ENCODE results near the gene XIST. TPM values are rescaled to one million over a fixed set of nuclear protein-coding genes. Genes with fewer than 3 reads are reported as not detected.
"Not testable (repeated sequence)": the region's sequence is repeated elsewhere in the genome, so short reads cannot be mapped to it uniquely, and the experiment has no call there.

The XIST gene
- total and polyA plus RNA-seq, 10 of the 15 experiments (the other 5 are each of a cell fraction or from before 2014, with no cell fraction given), result 39.1 to 787 (median 91.3) TPM

- H3K27ac ChIP-seq (ENCODE audit: control insufficient read depth, insufficient read depth); in situ Hi-C loops (cut with MboI); RAD21 ChIA-PET (ENCODE audit: unreplicated experiment); H3K4me1 ChIP-seq (ENCODE audit: control insufficient read depth, insufficient read depth, low read length); ATAC-seq; H3K79me2 ChIP-seq (ENCODE audit: control insufficient read depth, insufficient read depth, low read length); DNase-seq (ENCODE audit: low read depth, low spot score); H3K9ac ChIP-seq (ENCODE audit: control insufficient read depth, insufficient read depth, low read length); POLR2A ChIA-PET; H3K4me2 ChIP-seq (ENCODE audit: control insufficient read depth, insufficient read depth); H3K27me3 ChIP-seq (replicated peaks in 1 of 2; ENCODE audit: control insufficient read depth in 2 of 2, insufficient read depth in 2 of 2, low read length in 1 of 2); H3K4me3 ChIP-seq; BruUV-seq (replicated peaks); intact Hi-C loops (cut with micrococcal nuclease; ENCODE audit: unreplicated experiment); CTCF ChIA-PET; H4K20me1 ChIP-seq (ENCODE audit: control insufficient read depth, insufficient read depth); H2AFZ ChIP-seq (ENCODE audit: control insufficient read depth, low read depth, low read length); FAIRE-seq; SMC1A ChIA-PET (ENCODE audit: uncharacterized antibody, unreplicated experiment); H3K9me3 ChIP-seq (replicated peaks; ENCODE audit: control insufficient read depth, insufficient read depth, low read length); H3K36me3 ChIP-seq (ENCODE audit: control insufficient read depth in 2 of 2, insufficient read depth in 2 of 2, low read length in 1 of 2): not testable (repeated sequence)
- WGBS (ENCODE audit: insufficient coverage, insufficient replicate concordance, low lambda C conversion rate, missing lambda C conversion rate), result 0% methylated on average over 1 of the region's 1 CpG
These were observed 48.4 kb downstream of the XIST start for GRCh38 chrX:73804109-73804508.

- Histone ChIP-seq H3K4me1 (ENCODE audit: control insufficient read depth, insufficient read depth, low read length) (no peaks in the 10 kb centered on the region), H3K79me2 (ENCODE audit: control insufficient read depth, insufficient read depth, low read length) (no peaks in the 10 kb centered on the region), H3K4me2 (ENCODE audit: control insufficient read depth, insufficient read depth) (no peak overlapping the region), H3K27me3 (replicated peaks in 1 of 2; ENCODE audit: control insufficient read depth in 2 of 2, insufficient read depth in 2 of 2, low read length in 1 of 2) (no peaks in the 10 kb centered on the region), H3K36me3 (ENCODE audit: control insufficient read depth in 2 of 2, insufficient read depth in 2 of 2, low read length in 1 of 2) (no peaks in the 10 kb centered on the region), H3K4me3 (no peak overlapping the region), H3K9me3 (replicated peaks; ENCODE audit: control insufficient read depth, insufficient read depth, low read length) (no peaks in the 10 kb centered on the region; the same call in 2 of the 3 replicates), H2AFZ (ENCODE audit: control insufficient read depth, low read depth, low read length) (no peak overlapping the region), H4K20me1 (ENCODE audit: control insufficient read depth, insufficient read depth) (no peaks in the 10 kb centered on the region), H3K27ac (ENCODE audit: control insufficient read depth, insufficient read depth) (no peak overlapping the region), H3K9ac (ENCODE audit: control insufficient read depth, insufficient read depth, low read length) (no peak overlapping the region)
- DNase-seq (ENCODE audit: low read depth, low spot score), result no peak
- ChIA-PET CTCF (interaction anchor here (0.6 kb wide), 1 partner anchor 86 kb away, joined by 3 read pairs; no protein-coding TSS in a partner anchor), SMC1A (ENCODE audit: uncharacterized antibody, unreplicated experiment) (no interaction called here), RAD21 (ENCODE audit: unreplicated experiment) (no interaction called here), POLR2A (interaction anchor here (0.5 kb wide), 1 partner anchor 20 kb away, joined by 4 read pairs; no protein-coding TSS in a partner anchor)
- in situ Hi-C loops (cut with MboI), result no loop called here
- WGBS (ENCODE audit: insufficient coverage, insufficient replicate concordance, low lambda C conversion rate, missing lambda C conversion rate), result 42% methylated on average over 3 of the region's 3 CpGs
- intact Hi-C loops (cut with micrococcal nuclease; ENCODE audit: unreplicated experiment), result no loop called here
- no TSS peak for BruUV-seq (replicated peaks)
- no peak for ATAC-seq
- no peak for FAIRE-seq
- TF ChIP-seq HDGF (IDR thresholded peaks at IDR 0.05) (no peak), CBFB (IDR thresholded peaks at IDR 0.05; ENCODE audit: low read depth) (no peak), SMARCA5 (IDR thresholded peaks at IDR 0.05) (no peak), MTA2 (IDR thresholded peaks at IDR 0.05; ENCODE audit: low read depth) (no peak), BRCA1 (IDR thresholded peaks at IDR 0.05; ENCODE audit: low read depth, low read length) (no peak), SIN3A (IDR thresholded peaks at IDR 0.05; ENCODE audit: low read depth, low read length) (no peak), BMI1 (IDR thresholded peaks at IDR 0.05; ENCODE audit: borderline replicate concordance) (no peak), POLR2A (IDR thresholded peaks at IDR 0.05; ENCODE audit: low read depth, low read length) (no peak), E4F1 (IDR thresholded peaks at IDR 0.05; ENCODE audit: borderline replicate concordance, partially characterized antibody) (no peak)
These were observed 52.6 kb downstream of the XIST start for GRCh38 chrX:73799888-73800287.

- ATAC-seq; H3K4me2 ChIP-seq (ENCODE audit: control insufficient read depth, insufficient read depth); RAD21 ChIA-PET (ENCODE audit: unreplicated experiment); H2AFZ ChIP-seq (ENCODE audit: control insufficient read depth, low read depth, low read length); H3K4me1 ChIP-seq (ENCODE audit: control insufficient read depth, insufficient read depth, low read length); H3K79me2 ChIP-seq (ENCODE audit: control insufficient read depth, insufficient read depth, low read length); POLR2A ChIA-PET; H3K27ac ChIP-seq (ENCODE audit: control insufficient read depth, insufficient read depth); intact Hi-C loops (cut with micrococcal nuclease; ENCODE audit: unreplicated experiment); H3K4me3 ChIP-seq; H3K9me3 ChIP-seq (replicated peaks; ENCODE audit: control insufficient read depth, insufficient read depth, low read length); BruUV-seq (replicated peaks); CTCF ChIA-PET; H3K9ac ChIP-seq (ENCODE audit: control insufficient read depth, insufficient read depth, low read length); DNase-seq (ENCODE audit: low read depth, low spot score); H4K20me1 ChIP-seq (ENCODE audit: control insufficient read depth, insufficient read depth); H3K36me3 ChIP-seq (ENCODE audit: control insufficient read depth in 2 of 2, insufficient read depth in 2 of 2, low read length in 1 of 2); in situ Hi-C loops (cut with MboI); FAIRE-seq; H3K27me3 ChIP-seq (replicated peaks in 1 of 2; ENCODE audit: control insufficient read depth in 2 of 2, insufficient read depth in 2 of 2, low read length in 1 of 2): not testable (repeated sequence)
- 51% methylated on average over 8 of the region's 8 CpGs for WGBS (ENCODE audit: insufficient coverage, insufficient replicate concordance, low lambda C conversion rate, missing lambda C conversion rate)
- SMC1A ChIA-PET (ENCODE audit: uncharacterized antibody, unreplicated experiment), result interaction anchor here (0.8 kb wide), 1 partner anchor 23 kb away, joined by 4 read pairs; no protein-coding TSS in a partner anchor
These were observed 60.0 kb downstream of the XIST start for GRCh38 chrX:73792511-73792910.
